GM19240 (cell line): Measurements from ENCODE around the gene TADA3.
A peak's percentile ranks its signal among the peaks of the same experiment; 100 is the strongest.

ENCODE experiments used
- DNase-seq: peaks from one replicate; pipeline ENCODE4 v3.0.0; 2011; ENCODE audit warnings: low spot score; ENCODE audit not compliant: insufficient read length

The TADA3 gene

GRCh38 chr3:9809615-9810432 is 17.6 kb upstream of the TADA3 start, which contains the start of gene TTLL3:
Gene TTLL3 (plus strand): TSS chr3:9810262. CDS start chr3:9810662, 400 bp downstream.
- peak; percentile 39 for DNase-seq

- DNase-seq: no peak
These were observed 17.0 kb upstream of the TADA3 start for GRCh38 chr3:9809239-9809614.

- DNase-seq: peak; percentile 38
These were observed 16.2 kb upstream of the TADA3 start for GRCh38 chr3:9808345-9809037.

DNA sequence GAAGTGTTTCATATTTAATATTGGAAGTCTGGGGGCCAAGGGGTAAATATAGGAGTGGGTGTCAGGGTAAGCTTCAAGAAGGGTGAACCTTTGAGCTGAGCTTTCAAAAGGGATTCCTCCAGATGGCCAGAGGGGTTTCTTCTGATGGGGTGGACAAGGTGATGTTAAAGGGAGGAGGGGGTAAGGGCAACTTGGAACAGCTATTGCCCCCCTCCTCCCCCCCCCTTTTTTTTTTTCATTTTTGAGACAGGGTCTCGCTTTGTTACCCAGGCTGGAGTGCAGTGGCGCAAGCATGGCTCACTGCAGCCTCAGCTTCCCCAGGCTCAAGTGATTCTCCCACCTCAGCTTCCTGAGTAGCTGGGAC is 15.7 kb upstream of the TADA3 start:
- DNase-seq: no peak

DNA sequence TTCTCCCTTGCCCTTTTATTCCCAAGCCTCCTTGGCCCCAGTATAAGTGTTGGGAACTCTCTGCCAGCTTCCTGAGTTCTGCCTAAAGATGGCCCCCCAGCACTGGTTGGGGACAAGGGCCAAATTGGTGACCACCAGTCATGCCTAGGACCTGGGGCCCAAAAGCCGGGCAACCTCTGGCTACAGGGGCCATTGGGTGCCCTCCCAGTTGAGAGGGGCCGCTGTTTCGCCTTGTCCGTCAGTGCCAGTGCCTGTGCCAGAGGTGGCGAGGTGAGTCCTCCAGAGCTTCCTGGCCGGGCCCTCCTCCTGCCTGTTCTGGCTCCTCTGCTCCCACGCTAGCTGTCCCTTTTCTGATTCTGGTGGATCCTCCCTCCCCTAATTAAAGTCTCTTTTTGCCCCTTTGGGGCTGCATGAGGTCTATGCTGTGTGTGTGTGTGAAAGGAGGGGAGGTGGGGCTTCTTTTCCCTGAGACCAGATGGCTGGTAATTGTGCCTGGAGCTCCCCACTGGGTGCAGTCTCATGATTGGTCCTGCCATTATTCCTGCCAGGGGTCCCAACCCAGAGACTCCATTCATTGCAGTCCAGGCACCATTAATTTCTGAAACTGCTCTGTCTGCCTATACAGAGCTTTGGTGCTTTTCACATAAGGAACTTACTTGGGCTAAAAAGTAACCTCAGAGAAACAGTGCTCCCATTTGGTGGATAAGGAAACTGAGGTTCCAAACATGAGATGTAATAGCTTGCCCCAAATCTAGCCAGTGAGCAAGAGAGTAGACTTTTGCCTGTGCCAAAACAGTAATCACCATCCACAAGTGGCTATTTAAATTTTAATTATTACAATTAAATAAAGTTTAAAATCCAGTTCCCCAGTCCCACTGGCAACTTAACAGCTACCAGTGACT is 14.7 kb upstream of the TADA3 start:
- DNase-seq: no peak

DNA sequence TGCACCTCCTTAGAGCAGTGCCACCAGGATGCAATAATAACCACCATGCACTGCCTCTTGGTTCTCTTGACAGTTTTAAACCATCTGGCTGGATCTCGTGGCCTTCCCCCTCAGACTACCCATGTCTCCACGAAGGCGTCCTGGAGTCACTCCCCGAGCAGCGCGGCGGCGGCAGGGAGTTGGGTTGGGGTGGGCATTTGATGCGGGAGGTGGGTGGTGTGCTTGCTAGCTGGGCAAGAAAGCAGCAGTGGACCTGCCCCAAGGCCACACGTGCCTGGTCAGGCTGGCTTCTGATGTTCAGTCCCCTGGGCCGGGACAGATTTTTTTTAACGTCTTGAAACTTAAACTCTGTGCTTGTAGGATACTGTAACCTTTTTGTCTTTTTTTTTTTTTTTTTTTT is 13.9 kb upstream of the TADA3 start:
- no peak for DNase-seq

- DNase-seq: no peak
These were observed 12.7 kb upstream of the TADA3 start for GRCh38 chr3:9804996-9805395.

GRCh38 chr3:9803494-9803893 is 11.2 kb upstream of the TADA3 start:
- DNase-seq: no peak

- DNase-seq: no peak
These were observed 8.3 kb upstream of the TADA3 start for GRCh38 chr3:9800529-9800928.

GRCh38 chr3:9797196-9797945 is 5.1 kb upstream of the TADA3 start:
- DNase-seq: no peak

DNA sequence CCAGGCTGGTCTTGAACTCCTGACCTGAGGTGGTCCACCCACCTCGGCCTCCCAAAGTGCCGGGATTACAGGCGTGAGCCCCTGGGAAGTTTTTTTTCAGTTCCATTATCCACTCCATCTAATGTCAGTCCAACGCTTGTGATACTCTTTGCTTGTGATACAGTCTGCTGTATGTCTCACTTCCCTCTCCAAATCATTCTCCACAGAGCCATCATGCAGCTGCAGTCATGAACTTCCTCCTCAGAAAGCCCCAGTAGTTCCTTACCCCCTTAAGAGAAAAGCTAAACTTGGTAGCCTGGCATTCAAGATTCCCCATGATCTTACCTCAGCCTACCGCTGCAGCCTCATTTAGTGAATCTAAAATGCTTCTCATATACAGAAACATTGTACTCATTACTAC is 2.9 kb upstream of the TADA3 start:
- DNase-seq: no peak

DNA sequence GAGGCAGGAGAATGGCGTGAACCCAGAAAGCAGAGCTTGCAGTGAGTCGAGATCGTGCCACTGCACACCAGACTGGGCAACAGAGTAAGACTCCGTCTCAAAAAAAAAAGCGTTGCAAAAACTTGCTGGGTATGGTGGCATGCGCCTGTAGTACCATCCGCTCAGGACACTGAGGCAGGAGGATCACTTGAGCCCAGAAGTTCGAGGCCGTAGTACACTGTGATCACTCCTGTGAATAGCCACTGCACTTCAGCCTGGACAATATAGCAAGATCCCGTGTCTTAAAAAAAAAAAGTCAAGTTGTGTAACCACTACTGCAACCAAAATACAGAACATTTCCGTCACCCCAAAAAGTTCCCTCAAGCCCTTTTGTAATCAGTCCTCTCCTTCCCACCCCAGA is 2.1 kb upstream of the TADA3 start:
- DNase-seq: no peak

- DNase-seq: no peak
These were observed 998 bp upstream of the TADA3 start for GRCh38 chr3:9793161-9793781.

DNA sequence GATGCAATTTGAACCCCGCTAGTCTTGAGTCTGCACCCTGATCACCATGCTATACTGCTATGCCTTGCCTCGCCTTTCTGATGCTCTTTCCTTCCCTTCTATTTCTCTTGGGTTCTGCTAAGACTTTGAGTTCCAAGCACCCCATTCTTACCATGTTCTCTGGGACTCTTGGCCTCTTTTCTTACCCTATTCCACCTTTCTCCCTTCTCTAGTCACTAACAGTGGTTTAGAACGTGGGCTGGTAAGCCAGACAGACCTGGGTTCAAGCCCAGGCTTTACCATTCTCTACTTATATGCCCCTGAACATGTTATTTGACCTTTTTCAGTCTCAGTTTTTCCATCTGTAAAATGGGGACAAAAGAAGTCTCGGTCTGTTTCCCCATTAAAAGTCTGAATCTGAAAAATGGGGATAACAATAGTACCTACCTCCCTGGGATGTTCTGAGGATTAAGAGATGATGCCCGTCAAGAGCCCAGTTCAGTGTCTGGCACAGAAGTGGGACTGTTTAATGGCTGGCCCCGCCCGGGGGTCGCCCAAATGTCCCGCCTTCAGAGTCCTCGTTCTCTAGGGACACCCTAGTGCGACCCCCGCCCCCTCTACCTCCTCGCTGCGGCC is 376 bp downstream of the TADA3 start:
- DNase-seq: no peak

GRCh38 chr3:9791127-9791526 is 1.1 kb downstream of the TADA3 start:
- no peak for DNase-seq

GRCh38 chr3:9787714-9788113 is 4.6 kb downstream of the TADA3 start:
- DNase-seq: no peak

- DNase-seq: no peak
These were observed 5.2 kb downstream of the TADA3 start for GRCh38 chr3:9786825-9787669.

- DNase-seq: no peak
These were observed 6.0 kb downstream of the TADA3 start for GRCh38 chr3:9786209-9786739.

GRCh38 chr3:9785602-9786001 is 6.7 kb downstream of the TADA3 start:
- no peak for DNase-seq
